Cardiac muscle cell (in vitro differentiated cells and primary cell): ENCODE results near the gene SH3BGR. TPM values are rescaled to one million over a fixed set of nuclear protein-coding genes. Genes with fewer than 3 reads are reported as not detected.
A peak's percentile ranks its signal among the peaks of the same experiment; 100 is the strongest.

ENCODE experiments used
- DNase-seq, 2 donors: peaks; one replicate each; pipeline versions ENCODE4 v3.0.0 to v3.0.0-alpha.2; 2010 to 2017; ENCODE audit warnings: low read depth in 1 of 2, low spot score in 1 of 2
- H3K27ac ChIP-seq: fragments of 200-600 bp; sonication (generic); 2 replicates; pipeline ENCODE4 v1.5.1; 2016
- H3K27me3 ChIP-seq: fragments of 200-600 bp; sonication (generic); 2 replicates; pipeline ENCODE4 v1.6.0; 2016; ENCODE audit warnings: control low read depth
- H3K36me3 ChIP-seq: fragments of 200-600 bp; sonication (generic); 2 replicates; pipeline ENCODE4 v1.5.1; 2016; ENCODE audit warnings: control low read depth
- H3K4me1 ChIP-seq: fragments of 200-600 bp; sonication (generic); 2 replicates; pipeline ENCODE4 v1.8.1; 2017; ENCODE audit warnings: low read depth, mild to moderate bottlenecking, mixed run types
- H3K4me3 ChIP-seq: fragments of 200-600 bp; sonication (generic); 2 replicates; pipeline ENCODE4 v1.5.1; 2016; ENCODE audit warnings: mild to moderate bottlenecking
- H3K9me3 ChIP-seq: fragments of 200-600 bp; sonication (generic); 2 replicates; pipeline ENCODE4 v1.5.1; 2017; ENCODE audit warnings: low read depth, mild to moderate bottlenecking, control low read depth
- CTCF ChIP-seq: IDR thresholded peaks from 2 replicates; pipeline ENCODE4 v1.5.1; 2012; ENCODE audit warnings: low read depth, mild to moderate bottlenecking, low read length
- polyA plus RNA-seq: library from polyadenylated mRNA; unstranded; fragments of >200 nt; fragmentation: Nextera tagmentation; extraction: Ambion mirVana; gene quantifications from 2 replicates; pipeline ENCODE4 v1.2.1, GENCODE V29; 2016
- total RNA-seq: library from RNA; depleted of rRNA; stranded (reverse); fragments of >200 nt; gene quantifications from 2 replicates; pipeline ENCODE4 v1.2.3, GENCODE V29; 2016

The SH3BGR gene
- total and polyA plus RNA-seq, 2 experiments from 2014 or later: 168 to 326 TPM

- H3K27me3 ChIP-seq: no peaks in the 10 kb centered on the region
- peak overlapping the region; percentile 45 for H3K4me3 ChIP-seq
- peaks cover 63% of the 10 kb centered on the region for H3K4me1 ChIP-seq
- no peaks in the 10 kb centered on the region for H3K9me3 ChIP-seq
- no peak for TF ChIP-seq CTCF
- no peaks in the 10 kb centered on the region for H3K36me3 ChIP-seq
- peak in 1 of 2 donors; percentile 73 for DNase-seq
- peak overlapping the region; percentile 98 for H3K27ac ChIP-seq
Measured at GRCh38 chr21:39452207-39452969, 618 bp downstream of the SH3BGR start.

DNA sequence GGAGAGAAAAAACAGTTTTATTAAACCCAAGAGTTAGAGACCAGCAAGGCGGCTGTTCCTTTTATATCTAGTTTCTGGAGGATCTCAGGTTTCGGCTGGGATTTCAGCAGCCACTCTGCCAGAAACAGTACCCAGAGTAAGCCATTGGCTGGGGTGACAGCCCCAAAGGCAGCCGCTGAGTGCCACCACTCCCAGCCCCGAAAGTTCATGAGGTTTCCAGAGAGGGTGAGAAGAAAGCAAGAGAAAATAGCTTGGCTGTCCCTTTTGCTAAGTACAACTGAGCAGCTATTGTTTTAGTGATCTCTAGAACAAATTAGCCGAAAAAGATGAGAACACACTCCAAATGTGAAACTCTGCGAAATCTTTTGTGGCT is 1.2 kb downstream of the SH3BGR start:
- TF ChIP-seq CTCF: no peak
- Histone ChIP-seq H3K9me3 (no peaks in the 10 kb centered on the region), H3K27me3 (no peaks in the 10 kb centered on the region), H3K4me3 (peak overlapping the region; percentile 45), H3K27ac (peak overlapping the region; percentile 98), H3K36me3 (no peaks in the 10 kb centered on the region), H3K4me1 (peaks cover 63% of the 10 kb centered on the region)
- DNase-seq: peak in 1 of 2 donors; percentile 75

GRCh38 chr21:39453571-39454179 is 1.9 kb downstream of the SH3BGR start:
- DNase-seq: no peak
- Histone ChIP-seq H3K4me1 (peaks cover 63% of the 10 kb centered on the region), H3K27ac (peak overlapping the region; percentile 98), H3K36me3 (no peaks in the 10 kb centered on the region), H3K4me3 (peak overlapping the region; percentile 45), H3K27me3 (no peaks in the 10 kb centered on the region), H3K9me3 (no peaks in the 10 kb centered on the region)
- no peak for TF ChIP-seq CTCF

GRCh38 chr21:39454949-39455668 is 3.3 kb downstream of the SH3BGR start:
- H3K27me3 ChIP-seq: no peaks in the 10 kb centered on the region
- peak overlapping the region; percentile 98 for H3K27ac ChIP-seq
- no peak for DNase-seq

More at GRCh38 chr21:39454949-39455668, 3.3 kb downstream of the SH3BGR start:
- Histone ChIP-seq H3K9me3 (no peaks in the 10 kb centered on the region), H3K4me1 (peaks cover 60% of the 10 kb centered on the region), H3K4me3 (no peak overlapping the region), H3K36me3 (no peaks in the 10 kb centered on the region)
- no peak for TF ChIP-seq CTCF
